GM12874 (cell line): ENCODE measurements around the gene CDC42SE2.

Source experiments
- CTCF ChIP-seq: IDR thresholded peaks from 2 replicates; pipeline ENCODE4 v1.5.1; 2011; ENCODE audit warnings: low read depth, mild to moderate bottlenecking, control low read depth, low read length, moderate library complexity; ENCODE audit not compliant: insufficient read depth

Gene CDC42SE2

GRCh38 chr5:131357739-131358561, 94.1 kb downstream of the CDC42SE2 start:
- no peak for TF ChIP-seq CTCF

GRCh38 chr5:131361677-131362315, 97.9 kb downstream of the CDC42SE2 start:
- TF ChIP-seq CTCF, result no peak

- TF ChIP-seq CTCF, result no peak
Measured at GRCh38 chr5:131363811-131364506, 100.1 kb downstream of the CDC42SE2 start.

- TF ChIP-seq CTCF, result no peak
Measured at GRCh38 chr5:131364507-131365050, 100.7 kb downstream of the CDC42SE2 start.

GRCh38 chr5:131366428-131366827, 102.6 kb downstream of the CDC42SE2 start:
- TF ChIP-seq CTCF, result no peak

- no peak for TF ChIP-seq CTCF
Measured at GRCh38 chr5:131367219-131367860, 103.5 kb downstream of the CDC42SE2 start.
